Right lobe of liver (tissue), 4 donors: ENCODE results near the gene ANK2.

Source experiments
- CTCF ChIP-seq, 4 donors: fragments of 200-600 bp in 3 of 4; fragments of 450-650 bp in 1 of 4; IDR thresholded peaks; one replicate each; pipeline versions ENCODE4 v1.5.1 to v1.8.0; 2016 to 2022; ENCODE audit warnings: antibody characterized with exemption in 4 of 4, mild to moderate bottlenecking in 2 of 4
- POLR2A ChIP-seq: fragments of 450-650 bp; IDR thresholded peaks from one replicate; pipeline ENCODE4 v1.6.1; 2017; ENCODE audit warnings: antibody characterized with exemption, mild to moderate bottlenecking
- donor health status: DM: no; HTN: no; CAD: no.
- donor health status: DM: no; HTN: no; CAD: no.
- donor health status: DM: no; HTN: yes; CAD: no.

DNA sequence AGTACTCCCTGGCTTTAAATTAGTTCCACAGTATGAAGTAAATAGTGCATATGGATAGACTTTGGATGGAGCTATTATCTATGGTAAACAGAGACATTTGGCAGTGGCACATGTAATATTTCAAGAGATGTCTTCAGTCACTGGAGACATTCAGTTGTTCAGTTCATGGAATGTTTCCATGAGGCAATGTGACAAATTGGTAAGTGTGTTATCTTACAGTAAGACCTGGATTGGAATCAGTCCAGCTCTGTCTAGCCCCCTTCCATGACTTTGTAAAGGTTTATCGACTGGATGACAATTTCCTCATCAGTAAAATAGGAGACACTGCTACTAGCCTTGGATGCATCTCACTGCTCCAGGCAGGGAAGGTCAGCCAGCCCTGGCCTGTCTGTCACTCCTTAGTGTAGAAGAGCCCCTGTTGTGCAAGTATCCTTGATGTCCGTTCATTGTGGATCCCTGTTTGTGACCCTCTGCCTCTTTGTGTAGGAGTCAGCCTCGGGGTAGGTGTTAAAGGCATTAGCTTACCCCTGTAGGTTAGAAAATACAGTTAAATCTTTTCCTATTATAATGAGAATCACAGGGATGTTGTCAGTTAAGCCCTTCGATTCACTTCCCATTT, 335.9 kb downstream of the ANK2 start:
- TF ChIP-seq CTCF (IDR thresholded peaks at IDR 0.05) = no peak
- no peak for TF ChIP-seq POLR2A
